Body of pancreas (tissue), 4 donors: Measurements from ENCODE around the gene FYCO1.

ENCODE experiments used
- CTCF ChIP-seq, 7 experiments: fragments of 450-650 bp in 4 of 7; fragments of 200-600 bp in 3 of 7; sonication (generic) in 3 of 7; IDR thresholded peaks; one replicate each; pipeline ENCODE4 v1.5.1; 2016 to 2019; ENCODE audit warnings: antibody characterized with exemption in 7 of 7
- POLR2A ChIP-seq, 3 donors: fragments of 450-650 bp; IDR thresholded peaks; one replicate each; pipeline ENCODE4 v1.6.1; 2016; ENCODE audit warnings: antibody characterized with exemption in 3 of 3, mild to moderate bottlenecking in 2 of 3

DNA sequence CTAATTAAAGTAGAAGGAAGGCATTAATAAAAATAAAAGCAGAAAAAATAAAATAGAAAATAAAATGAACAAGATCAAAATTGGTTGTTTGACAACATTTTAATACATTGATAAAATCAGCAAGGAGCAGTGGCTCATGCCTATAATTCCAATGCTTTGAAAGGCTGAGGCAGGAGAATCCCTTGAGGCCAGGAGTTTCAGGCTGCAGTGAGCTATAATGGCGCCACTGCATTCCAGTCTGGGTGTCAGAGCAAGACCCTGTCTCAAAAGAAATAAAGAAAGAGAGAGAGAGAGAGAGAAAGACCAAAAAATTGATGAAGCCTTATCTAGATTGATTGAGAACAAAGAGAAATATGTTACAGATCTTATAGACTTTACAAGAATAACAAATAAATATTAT, 29.5 kb upstream of the FYCO1 start:
- TF ChIP-seq POLR2A (IDR thresholded peaks at IDR 0.05), result no peak
- no peak for TF ChIP-seq CTCF (IDR thresholded peaks at IDR 0.05)
